Calu3 (cell line): Measurements from ENCODE around the gene CCL28. TPM values are rescaled to one million over a fixed set of nuclear protein-coding genes. Genes with fewer than 3 reads are reported as not detected.
A peak's percentile ranks its signal among the peaks of the same experiment; 100 is the strongest.
"Not testable (repeated sequence)": the region's sequence is repeated elsewhere in the genome, so short reads cannot be mapped to it uniquely, and the experiment has no call there.

Experiments used
- BruUV-seq: library from RNA; stranded (reverse); fragments of 400-500 nt; replicated peaks from 2 replicates; lab custom pipeline; 2021; lab: Mats Ljungman, UMichigan
- CTCF ChIA-PET: fragments of 300-600 bp; sonication (Branson Sonifier 250); formaldehyde crosslinking; loops from one replicate; lab custom pipeline; 2022; ENCODE audit warnings: antibody characterized with exemption; lab: Charles Lee
- DNase-seq: peaks from one replicate; pipeline ENCODE4 v3.0.0; 2022
- H3K27ac Mint-ChIP-seq: one replicate; pipeline ENCODE4 v1.8.0; 2022; ENCODE audit warnings: mixed read lengths; ENCODE audit not compliant: unreplicated experiment
- H3K27me3 Mint-ChIP-seq: one replicate; pipeline ENCODE4 v1.8.0; 2022; ENCODE audit warnings: mixed read lengths; ENCODE audit not compliant: unreplicated experiment
- H3K36me3 Mint-ChIP-seq: one replicate; pipeline ENCODE4 v1.8.0; 2022; ENCODE audit warnings: mild to moderate bottlenecking, moderate library complexity, mixed read lengths; ENCODE audit not compliant: insufficient read depth, unreplicated experiment
- H3K4me1 Mint-ChIP-seq: one replicate; pipeline ENCODE4 v1.8.0; 2022; ENCODE audit warnings: mild to moderate bottlenecking, low read depth, mixed read lengths; ENCODE audit not compliant: unreplicated experiment
- H3K4me3 Mint-ChIP-seq: one replicate; pipeline ENCODE4 v1.8.0; 2022; ENCODE audit warnings: mild to moderate bottlenecking, low read depth, moderate library complexity, mixed read lengths; ENCODE audit not compliant: unreplicated experiment
- H3K9me3 Mint-ChIP-seq: one replicate; pipeline ENCODE4 v1.8.0; 2022; ENCODE audit warnings: low read depth, mixed read lengths; ENCODE audit not compliant: unreplicated experiment
- intact Hi-C: fragments of 100-400 bp; cut with micrococcal nuclease; formaldehyde crosslinking; loops from one replicate; pipeline ENCODE4 v1.10.0; 2022; ENCODE audit not compliant: unreplicated experiment
- total RNA-seq: library from RNA; stranded (reverse); gene quantifications from 2 replicates; pipeline ENCODE4 v1.2.3, GENCODE V29; 2022
- TF ChIP-seq, protein P1 (sequence below): fragments of 200-600 bp; IDR thresholded peaks from one replicate; pipeline ENCODE4 v1.8.0; 2022; ENCODE audit warnings: antibody characterized with exemption; ENCODE audit not compliant: unreplicated experiment

CCL28 gene
- total RNA-seq, 1 experiment from 2014 or later = 12.2 TPM

DNA sequence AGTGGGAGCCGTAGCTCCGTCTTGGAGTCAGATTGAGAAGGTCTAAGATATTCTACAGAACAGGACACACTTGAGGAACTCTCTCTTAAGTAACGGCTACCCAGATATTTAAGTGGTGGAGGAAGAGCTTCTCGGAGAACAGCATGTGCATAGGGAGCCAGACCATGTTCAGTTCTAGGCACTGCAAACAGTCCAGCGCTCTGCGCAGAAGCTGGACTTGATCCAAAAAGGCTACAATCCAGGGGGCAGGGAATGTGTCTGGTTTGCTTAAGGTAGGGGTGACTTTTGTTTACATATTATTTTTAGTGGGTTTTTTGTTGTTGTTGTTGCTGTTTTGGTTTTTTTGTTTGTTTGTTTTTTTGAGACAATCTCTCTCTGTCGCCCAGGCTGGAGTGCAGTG is 16.8 kb upstream of the CCL28 start:
- CTCF ChIA-PET = no interaction called here
- Mint-ChIP-seq H3K4me1 (peaks cover 57% of the 10 kb centered on the region), H3K9me3 (no peaks in the 10 kb centered on the region), H3K36me3 (peaks cover 8% of the 10 kb centered on the region), H3K4me3 (no peak overlapping the region), H3K27ac (no peak overlapping the region), H3K27me3 (no peaks in the 10 kb centered on the region)
- TF ChIP-seq, protein P1, sequence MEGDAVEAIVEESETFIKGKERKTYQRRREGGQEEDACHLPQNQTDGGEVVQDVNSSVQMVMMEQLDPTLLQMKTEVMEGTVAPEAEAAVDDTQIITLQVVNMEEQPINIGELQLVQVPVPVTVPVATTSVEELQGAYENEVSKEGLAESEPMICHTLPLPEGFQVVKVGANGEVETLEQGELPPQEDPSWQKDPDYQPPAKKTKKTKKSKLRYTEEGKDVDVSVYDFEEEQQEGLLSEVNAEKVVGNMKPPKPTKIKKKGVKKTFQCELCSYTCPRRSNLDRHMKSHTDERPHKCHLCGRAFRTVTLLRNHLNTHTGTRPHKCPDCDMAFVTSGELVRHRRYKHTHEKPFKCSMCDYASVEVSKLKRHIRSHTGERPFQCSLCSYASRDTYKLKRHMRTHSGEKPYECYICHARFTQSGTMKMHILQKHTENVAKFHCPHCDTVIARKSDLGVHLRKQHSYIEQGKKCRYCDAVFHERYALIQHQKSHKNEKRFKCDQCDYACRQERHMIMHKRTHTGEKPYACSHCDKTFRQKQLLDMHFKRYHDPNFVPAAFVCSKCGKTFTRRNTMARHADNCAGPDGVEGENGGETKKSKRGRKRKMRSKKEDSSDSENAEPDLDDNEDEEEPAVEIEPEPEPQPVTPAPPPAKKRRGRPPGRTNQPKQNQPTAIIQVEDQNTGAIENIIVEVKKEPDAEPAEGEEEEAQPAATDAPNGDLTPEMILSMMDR = no peak
- no TSS peak for BruUV-seq
- DNase-seq = no peak
- intact Hi-C loops = no loop called here

DNA sequence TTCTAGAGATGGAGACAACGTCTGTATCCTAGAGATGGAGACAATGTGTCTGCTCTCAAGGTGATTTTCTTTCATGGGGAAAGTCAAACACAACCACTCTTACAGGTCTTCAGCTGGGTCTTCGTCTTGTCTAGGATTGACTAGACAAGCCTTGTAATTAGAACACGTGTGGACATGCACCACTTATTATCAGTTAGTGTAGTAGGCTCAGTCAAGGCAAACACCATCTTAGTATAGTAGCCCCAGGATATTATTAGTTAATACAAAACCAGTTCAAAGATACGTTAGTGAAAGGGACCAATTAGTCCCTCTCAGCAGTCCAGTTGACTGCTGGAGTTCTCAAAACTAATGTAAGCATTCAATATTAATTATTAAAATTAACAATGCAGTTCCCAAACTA is 15.1 kb upstream of the CCL28 start:
- peaks cover 49% of the 10 kb centered on the region for H3K4me1 Mint-ChIP-seq
- H3K4me3 Mint-ChIP-seq = no peak overlapping the region
- intact Hi-C loops = loop anchor here (2.0 kb wide), 1 partner anchor 17 kb away; no protein-coding TSS in a partner anchor
- CTCF ChIA-PET = no interaction called here
- BruUV-seq = no TSS peak
- TF ChIP-seq, protein P1 = no peak
- H3K9me3 Mint-ChIP-seq = no peaks in the 10 kb centered on the region
- no peaks in the 10 kb centered on the region for H3K27me3 Mint-ChIP-seq
- no peak for DNase-seq
- H3K36me3 Mint-ChIP-seq = peaks cover 3% of the 10 kb centered on the region
- H3K27ac Mint-ChIP-seq = no peak overlapping the region

DNA sequence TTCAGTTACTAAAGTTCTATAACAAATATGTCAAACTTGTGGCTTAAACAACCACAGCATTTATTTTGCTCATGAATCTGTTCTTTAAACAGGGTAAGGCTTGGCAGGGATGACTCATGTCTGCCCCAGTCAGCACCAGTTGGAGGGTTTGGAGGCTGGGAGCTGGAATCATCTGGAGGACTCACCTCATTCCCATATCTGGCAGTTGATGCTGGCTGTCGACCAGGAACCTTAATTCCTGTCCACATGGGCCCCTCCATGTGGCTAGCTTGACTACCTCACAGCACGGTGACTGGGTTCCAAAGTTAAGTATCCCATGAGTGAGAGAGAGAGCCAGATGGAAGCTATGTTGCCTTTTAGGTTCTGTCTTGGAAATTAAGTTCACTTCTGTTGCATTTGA is 13.8 kb upstream of the CCL28 start:
- CTCF ChIA-PET = interaction anchor here (0.7 kb wide), 1 partner anchor 36 kb away, joined by 3 read pairs; no protein-coding TSS in a partner anchor
- intact Hi-C loops = loop anchor here (2.0 kb wide), 1 partner anchor 15 kb away; no protein-coding TSS in a partner anchor
- H3K9me3 Mint-ChIP-seq = no peaks in the 10 kb centered on the region
- peaks cover 51% of the 10 kb centered on the region for H3K4me1 Mint-ChIP-seq
- TF ChIP-seq, protein P1 = no peak
- peak overlapping the region; percentile 70 for H3K27ac Mint-ChIP-seq
- BruUV-seq = no TSS peak
- peaks cover 5% of the 10 kb centered on the region for H3K36me3 Mint-ChIP-seq
- no peak overlapping the region for H3K4me3 Mint-ChIP-seq
- peak; percentile 54 for DNase-seq
- H3K27me3 Mint-ChIP-seq = no peaks in the 10 kb centered on the region

DNA sequence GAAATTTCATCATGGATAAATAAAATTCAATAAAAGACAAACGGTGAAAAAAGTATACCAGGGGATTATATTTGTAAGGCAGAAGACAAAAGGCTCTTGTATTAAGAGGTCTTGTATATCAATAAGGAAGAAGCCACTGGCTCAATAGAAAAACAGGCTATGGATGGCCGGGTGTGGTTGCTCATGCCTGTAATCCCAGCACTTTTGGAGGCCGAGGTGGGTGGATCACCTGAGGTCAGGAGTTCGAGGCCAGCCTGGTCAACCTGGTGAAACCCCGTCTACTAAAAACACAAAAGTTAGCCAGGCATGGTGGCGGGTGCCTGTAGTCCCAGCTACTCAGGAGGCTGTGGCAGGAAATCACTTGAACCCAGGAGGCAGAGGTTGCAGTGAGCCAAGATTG is 10.9 kb upstream of the CCL28 start:
- BruUV-seq, H3K4me3 Mint-ChIP-seq, H3K27me3 Mint-ChIP-seq, CTCF ChIA-PET, H3K9me3 Mint-ChIP-seq, intact Hi-C loops: not testable (repeated sequence)
- peaks cover 49% of the 10 kb centered on the region for H3K4me1 Mint-ChIP-seq
- peak overlapping the region; percentile 79 for H3K27ac Mint-ChIP-seq
- DNase-seq = peak; percentile 34
- H3K36me3 Mint-ChIP-seq = peaks cover 10% of the 10 kb centered on the region

DNA sequence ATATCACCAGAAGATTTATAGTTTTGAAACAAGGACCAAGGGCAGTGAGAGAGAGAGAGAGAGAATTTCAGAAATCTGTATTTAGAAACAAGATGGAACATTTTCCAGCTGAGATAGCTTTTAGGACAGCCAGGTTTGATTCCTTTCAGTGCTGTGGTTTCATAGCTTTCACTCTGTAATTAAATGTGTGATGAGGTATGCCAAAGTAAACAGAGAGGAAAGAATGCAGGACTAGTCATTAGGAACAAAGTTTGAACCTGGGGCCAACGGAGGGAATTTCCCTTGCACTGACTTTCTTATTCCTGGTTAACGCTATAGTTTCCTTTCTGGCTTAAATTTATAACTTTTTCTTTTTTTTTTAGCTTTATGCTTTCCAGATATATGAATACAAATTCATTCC is 10.0 kb upstream of the CCL28 start:
- H3K4me1 Mint-ChIP-seq = peaks cover 44% of the 10 kb centered on the region
- H3K9me3 Mint-ChIP-seq = no peaks in the 10 kb centered on the region
- TF ChIP-seq, protein P1 = no peak
- DNase-seq = peak; percentile 53
- BruUV-seq = no TSS peak
- H3K27me3 Mint-ChIP-seq = no peaks in the 10 kb centered on the region
- CTCF ChIA-PET = interaction anchor here (0.9 to 1.1 kb wide), 2 partner anchors 11 to 62 kb away, joined by 3 read pairs; partner anchors contain the start of gene TMEM267
- peak overlapping the region; percentile 79 for H3K27ac Mint-ChIP-seq
- H3K36me3 Mint-ChIP-seq = peaks cover 10% of the 10 kb centered on the region
- intact Hi-C loops = no loop called here
- H3K4me3 Mint-ChIP-seq = peak overlapping the region; percentile 38
